ENCODE data around the gene CCL1.
A peak's percentile ranks its signal among the peaks of the same experiment; 100 is the strongest.

- TF ChIP-seq YY1 (IDR thresholded peaks at IDR 0.05; ENCODE audit: low read depth, low read length): peak; percentile 78; the same call in 1 of the 2 replicates
- TF ChIP-seq CTCF (IDR thresholded peaks at IDR 0.05 in 2 of 3, conservative IDR thresholded peaks at IDR 0.05 in 1 of 3; ENCODE audit: control insufficient read depth in 2 of 3, extremely low read depth in 1 of 3, insufficient read depth in 1 of 3, low read depth in 3 of 3, low read length in 3 of 3): peak; percentile 98 to 99 (median 99)
- TF ChIP-seq WRNIP1 (IDR thresholded peaks at IDR 0.05; ENCODE audit: borderline replicate concordance, low read depth, low read length): no peak
- TF ChIP-seq EP300 (IDR thresholded peaks at IDR 0.05; ENCODE audit: borderline replicate concordance in 1 of 2, control insufficient read depth in 1 of 2, low read depth in 2 of 2, low read length in 2 of 2): no peak
- no peak for TF ChIP-seq NFIC (IDR thresholded peaks at IDR 0.05; ENCODE audit: low read depth, low read length)
- TF ChIP-seq, protein P1, sequence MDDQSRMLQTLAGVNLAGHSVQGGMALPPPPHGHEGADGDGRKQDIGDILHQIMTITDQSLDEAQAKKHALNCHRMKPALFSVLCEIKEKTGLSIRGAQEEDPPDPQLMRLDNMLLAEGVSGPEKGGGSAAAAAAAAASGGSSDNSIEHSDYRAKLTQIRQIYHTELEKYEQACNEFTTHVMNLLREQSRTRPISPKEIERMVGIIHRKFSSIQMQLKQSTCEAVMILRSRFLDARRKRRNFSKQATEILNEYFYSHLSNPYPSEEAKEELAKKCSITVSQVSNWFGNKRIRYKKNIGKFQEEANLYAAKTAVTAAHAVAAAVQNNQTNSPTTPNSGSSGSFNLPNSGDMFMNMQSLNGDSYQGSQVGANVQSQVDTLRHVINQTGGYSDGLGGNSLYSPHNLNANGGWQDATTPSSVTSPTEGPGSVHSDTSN (IDR thresholded peaks at IDR 0.05; ENCODE audit: insufficient replicate concordance, low read depth, low read length): no peak
Observed at GRCh38 chr17:34361478-34362061, 1.5 kb downstream of the CCL1 start.

Measured in GM12878 (cell line).